CD4-positive, alpha-beta T cell treated with Interleukin-21 for 1 hour (primary cell): ENCODE measurements around the gene KDM4C.

Source experiments
- DNase-seq: peaks from one replicate; pipeline ENCODE4 v3.0.0-alpha.2; 2020

The KDM4C gene

GRCh38 chr9:7108936-7109335 lies 351.2 kb downstream of the KDM4C start:
- no peak for DNase-seq

- DNase-seq: no peak
These were observed 353.6 kb downstream of the KDM4C start for GRCh38 chr9:7111413-7111812.

- no peak for DNase-seq
These were observed 357.8 kb downstream of the KDM4C start for GRCh38 chr9:7115606-7116005.

GRCh38 chr9:7117676-7118561 lies 360.1 kb downstream of the KDM4C start:
- DNase-seq: no peak

GRCh38 chr9:7118633-7119032 lies 360.9 kb downstream of the KDM4C start:
- no peak for DNase-seq

GRCh38 chr9:7119612-7120011 lies 361.8 kb downstream of the KDM4C start:
- no peak for DNase-seq

GRCh38 chr9:7121055-7121454 lies 363.3 kb downstream of the KDM4C start:
- peak; percentile 6 for DNase-seq

GRCh38 chr9:7121664-7122063 lies 363.9 kb downstream of the KDM4C start:
- DNase-seq: no peak

GRCh38 chr9:7123743-7124142 lies 366.0 kb downstream of the KDM4C start:
- DNase-seq: no peak

- DNase-seq: no peak
These were observed 367.5 kb downstream of the KDM4C start for GRCh38 chr9:7125231-7125630.

GRCh38 chr9:7129391-7129790 lies 371.6 kb downstream of the KDM4C start:
- DNase-seq: no peak

- no peak for DNase-seq
These were observed 372.6 kb downstream of the KDM4C start for GRCh38 chr9:7130266-7130820.

- DNase-seq: no peak
These were observed 374.8 kb downstream of the KDM4C start for GRCh38 chr9:7132605-7133004.

GRCh38 chr9:7135735-7136134 lies 378.0 kb downstream of the KDM4C start:
- no peak for DNase-seq

- DNase-seq: no peak
These were observed 379.3 kb downstream of the KDM4C start for GRCh38 chr9:7137040-7137439.

- no peak for DNase-seq
These were observed 379.8 kb downstream of the KDM4C start for GRCh38 chr9:7137571-7137970.

- DNase-seq: no peak
These were observed 382.1 kb downstream of the KDM4C start for GRCh38 chr9:7139886-7140285.

- no peak for DNase-seq
These were observed 382.6 kb downstream of the KDM4C start for GRCh38 chr9:7140401-7140800.

- no peak for DNase-seq
These were observed 385.9 kb downstream of the KDM4C start for GRCh38 chr9:7143645-7144200.

GRCh38 chr9:7144265-7145046 lies 386.7 kb downstream of the KDM4C start:
- no peak for DNase-seq

- DNase-seq: no peak
These were observed 387.7 kb downstream of the KDM4C start for GRCh38 chr9:7145361-7146069.

- no peak for DNase-seq
These were observed 388.8 kb downstream of the KDM4C start for GRCh38 chr9:7146582-7146981.
